ENCODE measurements around the gene CDKN2B. TPM values are rescaled to one million over a fixed set of nuclear protein-coding genes. Genes with fewer than 3 reads are reported as not detected.
"Not testable (repeated sequence)": the region's sequence is repeated elsewhere in the genome, so short reads cannot be mapped to it uniquely, and the experiment has no call there.

Gene CDKN2B, protein sequence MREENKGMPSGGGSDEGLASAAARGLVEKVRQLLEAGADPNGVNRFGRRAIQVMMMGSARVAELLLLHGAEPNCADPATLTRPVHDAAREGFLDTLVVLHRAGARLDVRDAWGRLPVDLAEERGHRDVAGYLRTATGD
- 2.0 and 4.3 TPM in 2 replicates for total RNA-seq (2014; rRNA removed; shearing (Covaris generic); ENCODE audit: low replicate concordance)

GRCh38 chr9:22008717-22009505 is at the start of gene CDKN2B:
TSS of gene CDKN2B (minus strand) at chr9:22009305. CDS start at chr9:22008953, 352 bp downstream.
- Histone ChIP-seq H3K9me3 (ENCODE audit: low read length) (no peaks in the 10 kb centered on the region), H3K9ac (ENCODE audit: low read length) (peak within 1 kb of the TSS; percentile 71), H2AFZ (ENCODE audit: low read length) (peak within 1 kb of the TSS; percentile 86; the same call in 1 of the 2 replicates), H3K4me3 (ENCODE audit: low read length) (peak within 1 kb of the TSS; percentile 82), H3K27ac (ENCODE audit: low read length) (peak within 1 kb of the TSS; percentile 39), H3K79me2 (ENCODE audit: low read length) (peaks cover 79% of the 10 kb centered on the region), H3K4me2 (ENCODE audit: low read depth, low read length, poor library complexity, severe bottlenecking) (peak within 1 kb of the TSS; percentile 97), H3K36me3 (ENCODE audit: insufficient read depth, low read length) (peaks cover 10% of the 10 kb centered on the region), H3K4me1 (ENCODE audit: low read length) (peaks cover 27% of the 10 kb centered on the region), H3K27me3 (ENCODE audit: low read length) (no peaks in the 10 kb centered on the region), H3K9me2 (replicated peaks; ENCODE audit: insufficient read depth, low read length) (no peaks in the 10 kb centered on the region), H4K20me1 (ENCODE audit: insufficient read depth, low read depth, low read length) (no peaks in the 10 kb centered on the region)
- DNase-seq = peak; percentile 96

DNA sequence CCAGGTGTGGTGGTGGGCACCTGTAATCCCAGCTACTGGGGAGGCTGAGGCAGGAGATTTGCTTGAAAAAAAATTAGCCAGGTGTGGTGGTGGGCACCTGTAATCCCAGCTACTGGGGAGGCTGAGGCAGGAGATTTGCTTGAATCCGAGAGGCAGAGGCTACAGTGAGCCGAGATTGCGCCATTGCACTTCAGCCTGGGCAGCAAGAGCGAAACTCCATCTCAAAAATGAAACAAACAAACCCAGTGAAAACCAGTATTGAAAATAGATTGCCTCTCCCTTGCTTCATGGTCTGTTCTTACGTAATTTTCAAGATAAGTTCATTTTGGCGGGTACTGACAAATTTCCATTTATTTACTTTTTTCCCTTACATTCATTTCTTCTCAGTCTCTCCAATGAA is 48.9 kb upstream of the CDKN2B start:
- not testable (repeated sequence) for H3K9me2 ChIP-seq (replicated peaks; ENCODE audit: insufficient read depth, low read length); H3K79me2 ChIP-seq (ENCODE audit: low read length); H4K20me1 ChIP-seq (ENCODE audit: insufficient read depth, low read depth, low read length); H3K27me3 ChIP-seq (ENCODE audit: low read length); H3K9me3 ChIP-seq (ENCODE audit: low read length); H3K9ac ChIP-seq (ENCODE audit: low read length); H3K4me3 ChIP-seq (ENCODE audit: low read length); H2AFZ ChIP-seq (ENCODE audit: low read length); H3K4me1 ChIP-seq (ENCODE audit: low read length); DNase-seq; H3K27ac ChIP-seq (ENCODE audit: low read length); H3K4me2 ChIP-seq (ENCODE audit: low read depth, low read length, poor library complexity, severe bottlenecking)
- peaks cover 27% of the 10 kb centered on the region for H3K36me3 ChIP-seq (ENCODE audit: insufficient read depth, low read length)

DNA sequence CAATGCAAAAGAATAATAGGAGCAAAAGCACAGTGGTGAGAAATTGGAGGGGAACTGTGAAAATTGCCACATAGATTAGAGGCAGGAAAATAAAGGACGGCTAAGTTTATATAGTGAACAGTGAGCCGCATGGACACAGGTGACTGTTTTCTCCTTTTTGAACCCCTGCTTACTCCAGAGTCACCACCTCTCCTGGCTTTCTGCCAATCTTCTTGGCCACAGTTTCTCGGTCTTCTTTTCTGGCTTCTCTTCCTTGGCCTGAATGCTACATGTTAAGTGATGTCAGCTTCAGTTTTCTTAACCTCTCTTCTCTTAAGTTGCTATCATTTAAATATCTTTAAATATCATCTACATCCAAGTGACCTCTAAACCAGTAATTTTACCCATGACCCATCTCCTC is 47.3 kb upstream of the CDKN2B start:
- DNase-seq = no peak
- no peaks in the 10 kb centered on the region for H3K9me3 ChIP-seq (ENCODE audit: low read length)
- H4K20me1 ChIP-seq (ENCODE audit: insufficient read depth, low read depth, low read length) = no peaks in the 10 kb centered on the region
- no peaks in the 10 kb centered on the region for H3K9me2 ChIP-seq (replicated peaks; ENCODE audit: insufficient read depth, low read length)
- H3K4me3 ChIP-seq (ENCODE audit: low read length) = no peak overlapping the region
- H3K9ac ChIP-seq (ENCODE audit: low read length) = no peak overlapping the region
- no peak overlapping the region for H3K27ac ChIP-seq (ENCODE audit: low read length)
- no peak overlapping the region for H2AFZ ChIP-seq (ENCODE audit: low read length)
- no peak overlapping the region for H3K4me2 ChIP-seq (ENCODE audit: low read depth, low read length, poor library complexity, severe bottlenecking)
- peaks cover 27% of the 10 kb centered on the region for H3K36me3 ChIP-seq (ENCODE audit: insufficient read depth, low read length)
- H3K79me2 ChIP-seq (ENCODE audit: low read length) = no peaks in the 10 kb centered on the region
- no peaks in the 10 kb centered on the region for H3K27me3 ChIP-seq (ENCODE audit: low read length)
- peaks cover 2% of the 10 kb centered on the region; the same call in 1 of the 2 replicates for H3K4me1 ChIP-seq (ENCODE audit: low read length)

DNA sequence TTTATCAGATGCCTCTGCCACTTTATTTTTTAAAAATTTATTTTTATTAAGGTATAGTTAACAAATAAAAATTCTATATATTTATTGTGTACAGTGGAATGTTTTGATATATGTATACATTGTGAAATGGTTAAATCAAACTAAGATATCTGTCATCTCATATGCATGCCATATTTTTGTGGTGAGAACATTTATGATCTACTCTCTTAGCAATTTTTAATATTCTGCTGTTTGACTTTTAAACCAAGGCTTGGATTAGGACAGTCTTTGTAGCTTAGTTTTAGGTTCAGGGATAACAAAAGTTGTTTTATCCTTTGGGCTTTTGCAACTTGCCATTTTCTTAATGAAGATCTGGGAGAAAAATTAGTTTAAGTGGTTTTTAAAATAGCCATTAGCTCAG is 46.0 kb upstream of the CDKN2B start:
- Histone ChIP-seq H3K36me3 (ENCODE audit: insufficient read depth, low read length) (peaks cover 29% of the 10 kb centered on the region), H3K79me2 (ENCODE audit: low read length) (no peaks in the 10 kb centered on the region), H3K4me1 (ENCODE audit: low read length) (peaks cover 2% of the 10 kb centered on the region; the same call in 1 of the 2 replicates), H3K27ac (ENCODE audit: low read length) (no peak overlapping the region), H2AFZ (ENCODE audit: low read length) (no peak overlapping the region), H3K4me2 (ENCODE audit: low read depth, low read length, poor library complexity, severe bottlenecking) (no peak overlapping the region), H3K4me3 (ENCODE audit: low read length) (no peak overlapping the region), H3K9ac (ENCODE audit: low read length) (no peak overlapping the region), H4K20me1 (ENCODE audit: insufficient read depth, low read depth, low read length) (no peaks in the 10 kb centered on the region), H3K9me3 (ENCODE audit: low read length) (no peaks in the 10 kb centered on the region), H3K27me3 (ENCODE audit: low read length) (no peaks in the 10 kb centered on the region), H3K9me2 (replicated peaks; ENCODE audit: insufficient read depth, low read length) (no peaks in the 10 kb centered on the region)
- DNase-seq = no peak

DNA sequence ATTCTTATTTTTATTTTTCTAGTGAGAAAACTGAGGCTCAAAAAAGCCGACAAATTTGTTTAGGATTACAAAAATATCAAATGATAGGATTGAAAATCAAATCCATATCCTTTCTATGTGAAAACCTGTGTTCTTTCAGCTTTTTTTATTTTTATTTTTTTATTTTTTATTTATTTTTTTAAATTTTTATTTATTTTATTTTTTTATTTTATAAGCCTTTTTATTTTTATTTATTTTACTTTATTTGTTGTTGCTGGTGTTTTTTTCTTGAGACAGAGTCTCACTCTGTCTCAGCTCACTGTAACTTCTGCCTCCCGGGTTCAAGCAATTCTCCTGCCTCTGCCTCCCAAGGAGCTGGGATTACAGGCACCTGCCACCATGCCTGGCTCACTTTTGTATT is 45.4 kb upstream of the CDKN2B start:
- peaks cover 30% of the 10 kb centered on the region for H3K36me3 ChIP-seq (ENCODE audit: insufficient read depth, low read length)
- peaks cover 2% of the 10 kb centered on the region; the same call in 1 of the 2 replicates for H3K4me1 ChIP-seq (ENCODE audit: low read length)
- no peaks in the 10 kb centered on the region for H4K20me1 ChIP-seq (ENCODE audit: insufficient read depth, low read depth, low read length)
- no peak overlapping the region for H3K27ac ChIP-seq (ENCODE audit: low read length)
- DNase-seq = no peak
- no peak overlapping the region for H3K9ac ChIP-seq (ENCODE audit: low read length)
- H3K4me2 ChIP-seq (ENCODE audit: low read depth, low read length, poor library complexity, severe bottlenecking) = no peak overlapping the region
- no peaks in the 10 kb centered on the region for H3K9me3 ChIP-seq (ENCODE audit: low read length)
- no peaks in the 10 kb centered on the region for H3K79me2 ChIP-seq (ENCODE audit: low read length)
- H3K27me3 ChIP-seq (ENCODE audit: low read length) = no peaks in the 10 kb centered on the region
- H3K9me2 ChIP-seq (replicated peaks; ENCODE audit: insufficient read depth, low read length) = no peaks in the 10 kb centered on the region
- H2AFZ ChIP-seq (ENCODE audit: low read length) = no peak overlapping the region
- no peak overlapping the region for H3K4me3 ChIP-seq (ENCODE audit: low read length)

- Histone ChIP-seq H3K4me1 (ENCODE audit: low read length) (no peaks in the 10 kb centered on the region), H3K4me2 (ENCODE audit: low read depth, low read length, poor library complexity, severe bottlenecking) (no peak overlapping the region), H3K9ac (ENCODE audit: low read length) (no peak overlapping the region), H3K9me2 (replicated peaks; ENCODE audit: insufficient read depth, low read length) (no peaks in the 10 kb centered on the region), H3K27ac (ENCODE audit: low read length) (no peak overlapping the region), H3K4me3 (ENCODE audit: low read length) (no peak overlapping the region), H3K27me3 (ENCODE audit: low read length) (no peaks in the 10 kb centered on the region), H4K20me1 (ENCODE audit: insufficient read depth, low read depth, low read length) (no peaks in the 10 kb centered on the region), H3K9me3 (ENCODE audit: low read length) (no peaks in the 10 kb centered on the region), H2AFZ (ENCODE audit: low read length) (no peak overlapping the region), H3K36me3 (ENCODE audit: insufficient read depth, low read length) (peaks cover 30% of the 10 kb centered on the region), H3K79me2 (ENCODE audit: low read length) (no peaks in the 10 kb centered on the region)
- no peak for DNase-seq
Observed at GRCh38 chr9:22054076-22054475, 45.0 kb upstream of the CDKN2B start.

DNA sequence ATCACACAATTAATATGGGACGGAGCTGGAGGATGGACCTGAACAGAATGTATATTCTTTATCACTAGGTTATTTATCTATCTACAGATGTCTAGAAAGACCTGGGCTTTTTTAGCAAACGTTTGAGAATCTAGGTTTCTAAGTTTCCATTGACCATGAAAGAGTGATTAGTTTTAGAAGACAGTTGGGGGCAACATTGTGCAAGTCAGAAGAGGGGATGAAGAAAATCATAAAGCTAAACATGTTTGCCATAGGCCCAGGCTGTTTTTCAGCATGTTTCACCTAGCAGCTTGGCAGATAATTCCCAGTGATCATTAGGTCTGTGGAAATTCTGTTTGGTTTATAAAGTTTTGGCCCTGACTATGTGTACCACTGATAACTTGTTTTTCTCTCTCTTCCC is 44.1 kb upstream of the CDKN2B start:
- Histone ChIP-seq H2AFZ (ENCODE audit: low read length) (no peak overlapping the region), H3K4me3 (ENCODE audit: low read length) (no peak overlapping the region), H3K36me3 (ENCODE audit: insufficient read depth, low read length) (peaks cover 25% of the 10 kb centered on the region), H3K79me2 (ENCODE audit: low read length) (no peaks in the 10 kb centered on the region), H3K27ac (ENCODE audit: low read length) (no peak overlapping the region), H3K9me3 (ENCODE audit: low read length) (no peaks in the 10 kb centered on the region), H3K4me2 (ENCODE audit: low read depth, low read length, poor library complexity, severe bottlenecking) (no peak overlapping the region), H3K27me3 (ENCODE audit: low read length) (no peaks in the 10 kb centered on the region), H4K20me1 (ENCODE audit: insufficient read depth, low read depth, low read length) (no peaks in the 10 kb centered on the region), H3K9me2 (replicated peaks; ENCODE audit: insufficient read depth, low read length) (no peaks in the 10 kb centered on the region), H3K9ac (ENCODE audit: low read length) (no peak overlapping the region), H3K4me1 (ENCODE audit: low read length) (no peaks in the 10 kb centered on the region)
- no peak for DNase-seq

DNA sequence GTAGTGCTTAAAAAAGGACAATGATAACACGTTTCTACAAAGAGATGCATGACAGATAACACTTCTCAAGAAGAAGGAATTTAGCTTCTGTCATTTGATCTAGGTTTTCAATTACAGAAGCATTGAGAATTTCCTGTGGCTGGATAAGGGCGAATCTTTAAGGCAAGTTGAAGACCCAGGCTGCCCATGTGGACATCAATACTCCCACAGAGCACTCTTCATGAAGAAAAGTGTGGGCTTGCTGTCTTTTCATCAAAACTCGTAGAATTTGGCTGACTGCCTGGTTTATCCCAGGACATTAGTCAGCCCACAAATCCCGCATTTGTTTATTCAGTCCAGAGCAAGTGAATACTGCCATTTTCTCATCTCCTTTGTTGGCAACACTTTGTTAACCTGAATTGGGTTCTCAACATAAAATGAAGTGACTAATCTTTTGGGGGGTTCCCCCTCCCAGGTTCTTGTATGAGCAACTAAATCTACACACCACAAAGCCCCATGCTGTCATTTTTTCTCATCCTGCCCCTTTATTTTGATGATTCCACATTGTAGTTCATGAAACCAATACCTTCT is 43.4 kb upstream of the CDKN2B start:
- H3K9ac ChIP-seq (ENCODE audit: low read length) = no peak overlapping the region
- no peaks in the 10 kb centered on the region for H3K9me2 ChIP-seq (replicated peaks; ENCODE audit: insufficient read depth, low read length)
- H4K20me1 ChIP-seq (ENCODE audit: insufficient read depth, low read depth, low read length) = no peaks in the 10 kb centered on the region
- no peaks in the 10 kb centered on the region for H3K79me2 ChIP-seq (ENCODE audit: low read length)
- H3K27me3 ChIP-seq (ENCODE audit: low read length) = no peaks in the 10 kb centered on the region
- no peak overlapping the region for H3K4me2 ChIP-seq (ENCODE audit: low read depth, low read length, poor library complexity, severe bottlenecking)
- H3K36me3 ChIP-seq (ENCODE audit: insufficient read depth, low read length) = peaks cover 23% of the 10 kb centered on the region
- H3K27ac ChIP-seq (ENCODE audit: low read length) = no peak overlapping the region
- no peak for DNase-seq
- H3K4me3 ChIP-seq (ENCODE audit: low read length) = no peak overlapping the region
- no peaks in the 10 kb centered on the region for H3K9me3 ChIP-seq (ENCODE audit: low read length)
- H2AFZ ChIP-seq (ENCODE audit: low read length) = no peak overlapping the region
- H3K4me1 ChIP-seq (ENCODE audit: low read length) = no peaks in the 10 kb centered on the region
